ENCODE results near the gene YIPF2.

- TF ChIP-seq CTCF (IDR thresholded peaks at IDR 0.05 in 4 of 5, conservative IDR thresholded peaks at IDR 0.05 in 1 of 5) (no peak), POLR2A (IDR thresholded peaks at IDR 0.05) (no peak)
These were observed 47.1 kb upstream of the YIPF2 start for GRCh38 chr19:10975374-10976130.
